A673 (cell line): ENCODE measurements around the gene SPECC1. TPM values are rescaled to one million over a fixed set of nuclear protein-coding genes. Genes with fewer than 3 reads are reported as not detected.

ENCODE experiments used
- BruUV-seq: library from RNA; stranded (reverse); fragments of 400-500 nt; replicated peaks from 2 replicates; lab custom pipeline; 2021; lab: Mats Ljungman, UMichigan
- CTCF ChIA-PET: fragments of 300-600 bp; sonication (Branson Sonifier 250); formaldehyde crosslinking; loops from one replicate; lab custom pipeline; 2022; ENCODE audit warnings: antibody characterized with exemption; lab: Charles Lee
- POLR2A ChIA-PET: fragments of 300-600 bp; sonication (Branson Sonifier 250); formaldehyde crosslinking; loops from one replicate; lab custom pipeline; 2022; ENCODE audit warnings: antibody characterized with exemption; ENCODE audit not compliant: low non-redundant PET; lab: Charles Lee
- DNase-seq: peaks from one replicate; pipeline ENCODE4 v3.0.0-alpha.2; 2015; ENCODE audit warnings: low spot score
- H3K27ac ChIP-seq: fragments of 200-600 bp; sonication (generic); 2 replicates; pipeline ENCODE4 v1.5.1; 2016; ENCODE audit warnings: mixed run types, low read depth, mild to moderate bottlenecking, mixed read lengths, antibody characterized with exemption, low read length; ENCODE audit not compliant: poor library complexity, severe bottlenecking
- H3K27me3 ChIP-seq: fragments of 200-600 bp; sonication (generic); replicated peaks from 2 replicates; pipeline ENCODE4 v1.6.1; 2017; ENCODE audit warnings: mixed run types, low read depth, mild to moderate bottlenecking, mixed read lengths, antibody characterized with exemption, low read length; ENCODE audit not compliant: insufficient read depth, poor library complexity
- H3K36me3 ChIP-seq: fragments of 200-600 bp; sonication (generic); 2 replicates; pipeline ENCODE4 v1.6.1; 2016; ENCODE audit warnings: mixed run types, mild to moderate bottlenecking, mixed read lengths, antibody characterized with exemption, low read length; ENCODE audit not compliant: insufficient read depth, poor library complexity, severe bottlenecking
- H3K4me1 ChIP-seq: fragments of 200-600 bp; sonication (generic); 2 replicates; pipeline ENCODE4 v1.6.1; 2017; ENCODE audit warnings: mixed run types, mild to moderate bottlenecking, mixed read lengths, antibody characterized with exemption, low read length; ENCODE audit not compliant: insufficient read depth, poor library complexity, severe bottlenecking
- H3K4me3 ChIP-seq: fragments of 200-600 bp; sonication (generic); 2 replicates; pipeline ENCODE4 v1.5.1; 2016; ENCODE audit warnings: low read depth, mixed run types, mild to moderate bottlenecking, mixed read lengths, low read length; ENCODE audit not compliant: poor library complexity, severe bottlenecking
- H3K9me3 ChIP-seq: fragments of 200-600 bp; sonication (generic); 2 replicates; pipeline ENCODE4 v1.6.1; 2016; ENCODE audit warnings: mixed run types, low read depth, mild to moderate bottlenecking, mixed read lengths, antibody characterized with exemption, low read length; ENCODE audit not compliant: poor library complexity, severe bottlenecking
- CTCF ChIP-seq: fragments of 300-800, 200-600 bp; sonication (generic); conservative IDR thresholded peaks from 2 replicates; pipeline ENCODE4 v1.5.1; 2017; ENCODE audit warnings: low read depth, mild to moderate bottlenecking, antibody characterized with exemption, low read length, moderate library complexity, mixed read lengths
- EZH2 ChIP-seq: fragments of 200-600 bp; sonication (generic); IDR thresholded peaks from 2 replicates; pipeline ENCODE4 v1.6.1; 2017; ENCODE audit warnings: borderline replicate concordance, low read depth, mild to moderate bottlenecking, mixed read lengths, antibody characterized with exemption, low read length; ENCODE audit not compliant: poor library complexity, severe bottlenecking
- intact Hi-C: fragments of 100-400 bp; cut with micrococcal nuclease; formaldehyde crosslinking; loops from one replicate; pipeline ENCODE4 v1.10.0; 2022; ENCODE audit not compliant: unreplicated experiment
- total RNA-seq: library from RNA; stranded (reverse); gene quantifications from 2 replicates; pipeline ENCODE4 v1.2.3, GENCODE V29; 2021

Gene SPECC1
- total RNA-seq, 1 experiment from 2014 or later: 5.8 TPM

GRCh38 chr17:20266806-20267458, 257.8 kb downstream of the SPECC1 start:
- H3K4me3 ChIP-seq: no peak overlapping the region
- no peaks in the 10 kb centered on the region for H3K36me3 ChIP-seq
- POLR2A ChIA-PET: no interaction called here
- peak; percentile 64 for DNase-seq
- no peaks in the 10 kb centered on the region for H3K9me3 ChIP-seq
- CTCF ChIA-PET: no interaction called here
- no TSS peak for BruUV-seq
- H3K27ac ChIP-seq: no peak overlapping the region
- intact Hi-C loops: no loop called here
- TF ChIP-seq CTCF (no peak), EZH2 (no peak)
- no peaks in the 10 kb centered on the region for H3K27me3 ChIP-seq
- H3K4me1 ChIP-seq: peaks cover 36% of the 10 kb centered on the region

DNA sequence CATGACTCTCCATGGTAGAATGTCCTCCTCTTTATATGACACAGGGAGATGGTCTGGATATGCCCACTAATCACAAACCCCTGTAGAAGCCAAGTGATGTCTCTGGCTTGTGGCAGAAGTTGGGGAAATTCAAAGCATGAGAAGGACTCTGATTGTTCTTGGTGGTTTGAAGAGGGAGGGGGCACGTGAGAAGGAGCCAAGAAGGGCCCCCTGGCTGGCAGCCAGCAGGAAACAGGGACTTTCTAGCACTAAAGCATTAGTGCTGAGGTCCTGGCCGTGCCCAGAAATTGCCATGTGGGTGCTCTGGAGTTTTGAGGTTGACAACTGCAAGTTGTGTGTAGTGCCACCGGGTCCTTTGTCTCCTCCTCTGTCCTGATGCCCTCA, 258.3 kb downstream of the SPECC1 start:
- H3K36me3 ChIP-seq: no peaks in the 10 kb centered on the region
- TF ChIP-seq EZH2: no peak
- no peak for TF ChIP-seq CTCF

GRCh38 chr17:20270369-20270768, 261.2 kb downstream of the SPECC1 start:
- peaks cover 20% of the 10 kb centered on the region for H3K4me1 ChIP-seq
- DNase-seq: no peak
- no peak for TF ChIP-seq CTCF
- no peak for TF ChIP-seq EZH2
- H3K27me3 ChIP-seq: no peaks in the 10 kb centered on the region
- H3K4me3 ChIP-seq: no peak overlapping the region
- no peaks in the 10 kb centered on the region for H3K9me3 ChIP-seq
- intact Hi-C loops: no loop called here
- H3K27ac ChIP-seq: no peak overlapping the region
- H3K36me3 ChIP-seq: no peaks in the 10 kb centered on the region
- BruUV-seq: no TSS peak
- CTCF ChIA-PET: no interaction called here
- POLR2A ChIA-PET: no interaction called here

More for the DNA sequence above, 258.3 kb downstream of the SPECC1 start:
- Histone ChIP-seq H3K27ac (no peak overlapping the region), H3K4me1 (peaks cover 32% of the 10 kb centered on the region), H3K27me3 (no peaks in the 10 kb centered on the region), H3K9me3 (no peaks in the 10 kb centered on the region), H3K4me3 (no peak overlapping the region)
- intact Hi-C loops: no loop called here
- POLR2A ChIA-PET: interaction anchor here (1.0 kb wide), 1 partner anchor 1203 kb away, joined by 3 read pairs; no protein-coding TSS in a partner anchor
- CTCF ChIA-PET: no interaction called here
- no TSS peak for BruUV-seq
- DNase-seq: peak; percentile 38
